ENCODE results near the gene SLC31A1.

The SLC31A1 gene

DNA sequence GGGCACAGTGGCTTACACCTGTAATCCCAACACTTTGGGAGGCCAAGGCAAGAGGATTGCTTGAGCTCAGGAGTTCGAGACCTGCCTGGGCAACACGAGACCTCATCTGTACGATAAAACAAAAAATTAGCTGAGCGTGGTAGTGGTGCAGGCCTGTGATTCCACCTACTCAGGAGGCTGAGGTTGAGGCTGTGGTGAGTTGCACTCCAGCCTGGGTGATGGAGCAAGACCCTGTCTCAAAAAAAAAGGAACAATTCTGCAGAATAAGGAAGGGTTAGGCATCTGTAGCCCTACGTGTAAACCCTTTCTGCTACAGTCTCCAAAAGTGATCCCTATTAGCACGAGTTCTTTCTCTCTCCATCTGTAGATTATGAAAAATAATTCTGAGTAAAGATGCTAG is 34.1 kb downstream of the SLC31A1 start:
- DNase-seq (ENCODE audit: insufficient read length, low spot score) (no peak), FAIRE-seq (no peak)
- no peak for TF ChIP-seq TAF1 (IDR thresholded peaks at IDR 0.05; ENCODE audit: low read depth, low read length)
- TF ChIP-seq POLR2AphosphoS5 (IDR thresholded peaks at IDR 0.05; ENCODE audit: low read depth, low read length): no peak
- TF ChIP-seq POLR2A (IDR thresholded peaks at IDR 0.05; ENCODE audit: low read depth, low read length): no peak
- no peak for TF ChIP-seq POU2F2 (IDR thresholded peaks at IDR 0.05; ENCODE audit: low read depth, low read length)
- TF ChIP-seq PAX5 (IDR thresholded peaks at IDR 0.05; ENCODE audit: insufficient read depth, low read length, severe bottlenecking): no peak
- no peak for TF ChIP-seq SPI1 (IDR thresholded peaks at IDR 0.05; ENCODE audit: low read depth, low read length)

DNA sequence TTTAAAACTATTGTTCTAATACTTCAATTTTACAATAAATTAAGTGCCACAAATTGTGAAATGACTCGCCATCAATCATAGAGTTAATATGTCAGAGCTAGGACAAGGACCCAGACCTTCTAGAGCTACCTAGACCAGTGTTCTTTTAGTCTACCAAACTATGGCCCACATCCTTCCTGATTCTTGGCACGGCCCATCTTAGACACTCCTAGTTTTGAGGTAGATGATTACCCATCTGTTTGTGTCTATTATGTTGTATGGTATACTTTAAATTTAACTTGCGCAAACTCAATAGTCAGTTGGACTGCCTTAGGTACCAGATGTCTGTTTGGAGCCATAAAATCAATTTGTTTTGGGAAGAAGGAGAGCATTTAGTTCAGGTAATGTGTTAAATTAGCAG is 36.5 kb downstream of the SLC31A1 start:
- DNase-seq (ENCODE audit: insufficient read length, low spot score): no peak
- FAIRE-seq: no peak
- TF ChIP-seq POU2F2 (IDR thresholded peaks at IDR 0.05; ENCODE audit: low read depth, low read length) (no peak), PAX5 (IDR thresholded peaks at IDR 0.05; ENCODE audit: insufficient read depth, low read length, severe bottlenecking) (no peak), TAF1 (IDR thresholded peaks at IDR 0.05; ENCODE audit: low read depth, low read length) (no peak), SPI1 (IDR thresholded peaks at IDR 0.05; ENCODE audit: low read depth, low read length) (no peak), POLR2AphosphoS5 (IDR thresholded peaks at IDR 0.05; ENCODE audit: low read depth, low read length) (no peak), POLR2A (IDR thresholded peaks at IDR 0.05; ENCODE audit: low read depth, low read length) (no peak)

DNA sequence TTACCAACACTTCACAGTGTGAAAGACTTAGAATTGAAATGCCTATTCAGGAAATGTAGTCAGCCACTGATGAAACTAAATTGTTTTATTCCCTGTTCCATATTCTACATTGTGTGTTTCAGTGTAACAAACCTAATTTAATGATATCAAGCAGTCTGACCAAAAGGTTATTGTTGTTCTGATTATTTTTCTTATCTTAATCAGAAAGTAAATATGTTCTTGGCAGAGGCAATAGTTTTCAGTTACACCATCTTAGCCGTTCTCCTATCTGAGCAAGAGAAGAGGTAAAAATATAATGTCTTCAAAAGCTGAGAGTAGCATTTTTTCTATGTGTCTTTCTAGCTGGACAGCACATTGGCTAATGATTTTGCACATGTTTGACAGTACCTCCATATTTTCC is 36.9 kb downstream of the SLC31A1 start:
- FAIRE-seq (no peak), DNase-seq (ENCODE audit: insufficient read length, low spot score) (no peak)
- TF ChIP-seq POLR2AphosphoS5 (IDR thresholded peaks at IDR 0.05; ENCODE audit: low read depth, low read length): no peak
- TF ChIP-seq POU2F2 (IDR thresholded peaks at IDR 0.05; ENCODE audit: low read depth, low read length): no peak
- no peak for TF ChIP-seq PAX5 (IDR thresholded peaks at IDR 0.05; ENCODE audit: insufficient read depth, low read length, severe bottlenecking)
- TF ChIP-seq SPI1 (IDR thresholded peaks at IDR 0.05; ENCODE audit: low read depth, low read length): no peak
- TF ChIP-seq TAF1 (IDR thresholded peaks at IDR 0.05; ENCODE audit: low read depth, low read length): no peak
- TF ChIP-seq POLR2A (IDR thresholded peaks at IDR 0.05; ENCODE audit: low read depth, low read length): no peak

DNA sequence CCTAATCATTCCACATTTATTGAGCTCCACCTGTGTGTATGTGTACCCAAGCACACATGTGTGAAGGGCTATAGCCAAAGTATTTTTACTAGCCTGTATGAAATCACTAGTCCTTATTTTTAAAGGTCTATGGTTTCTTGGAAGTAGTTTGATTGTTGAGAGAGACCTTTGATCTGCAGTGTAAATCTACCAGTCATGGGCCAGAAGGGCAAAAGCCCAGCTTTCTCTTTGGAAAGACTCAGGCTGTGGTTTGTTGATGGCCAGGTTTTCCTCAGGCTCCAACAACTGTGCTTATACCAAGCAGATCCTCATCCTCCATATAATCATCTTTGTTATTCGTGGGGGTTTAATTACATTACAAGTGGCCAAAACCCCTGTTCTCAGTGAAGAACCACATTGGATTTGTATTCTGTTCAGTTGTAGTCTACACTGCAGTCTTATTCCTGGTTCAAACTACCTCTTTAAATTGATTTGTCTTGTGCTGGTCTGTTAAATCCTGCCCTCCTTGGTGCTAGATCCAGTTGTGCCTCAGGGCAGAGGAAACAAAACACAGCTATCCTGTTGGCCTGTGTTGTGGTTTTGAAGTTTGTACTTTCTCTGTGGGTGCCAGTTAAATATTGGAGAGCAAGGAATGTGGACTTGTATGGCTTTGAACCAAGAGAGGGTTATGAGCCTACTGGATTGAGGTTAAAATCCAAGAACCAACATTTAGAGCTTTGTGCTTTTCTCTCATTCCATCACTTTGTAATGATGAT is 40.8 kb downstream of the SLC31A1 start:
- DNase-seq (ENCODE audit: insufficient read length, low spot score): no peak
- no peak for FAIRE-seq
- TF ChIP-seq POLR2A (IDR thresholded peaks at IDR 0.05; ENCODE audit: low read depth, low read length) (no peak), SPI1 (IDR thresholded peaks at IDR 0.05; ENCODE audit: low read depth, low read length) (no peak), TAF1 (IDR thresholded peaks at IDR 0.05; ENCODE audit: low read depth, low read length) (no peak), POU2F2 (IDR thresholded peaks at IDR 0.05; ENCODE audit: low read depth, low read length) (no peak)

DNA sequence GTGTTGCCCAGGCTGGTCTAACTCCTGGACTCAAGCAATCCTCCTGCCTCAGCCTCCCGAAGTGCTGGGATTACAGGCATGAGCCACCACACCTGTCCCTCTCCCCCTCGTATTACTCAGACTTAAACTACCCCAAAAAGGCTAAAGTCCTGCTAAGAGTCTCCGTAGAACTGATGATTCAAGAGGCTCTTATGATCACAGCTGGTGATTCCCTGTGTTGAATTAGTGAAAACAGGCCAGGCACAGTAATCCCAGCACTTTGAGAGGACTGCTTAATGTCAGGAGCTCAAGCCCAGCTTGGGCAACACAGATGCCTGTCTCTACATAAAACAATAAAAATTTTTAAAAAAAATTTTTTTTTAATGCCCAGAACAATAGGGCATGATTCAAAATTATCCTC is 44.8 kb downstream of the SLC31A1 start:
- no peak for FAIRE-seq

DNA sequence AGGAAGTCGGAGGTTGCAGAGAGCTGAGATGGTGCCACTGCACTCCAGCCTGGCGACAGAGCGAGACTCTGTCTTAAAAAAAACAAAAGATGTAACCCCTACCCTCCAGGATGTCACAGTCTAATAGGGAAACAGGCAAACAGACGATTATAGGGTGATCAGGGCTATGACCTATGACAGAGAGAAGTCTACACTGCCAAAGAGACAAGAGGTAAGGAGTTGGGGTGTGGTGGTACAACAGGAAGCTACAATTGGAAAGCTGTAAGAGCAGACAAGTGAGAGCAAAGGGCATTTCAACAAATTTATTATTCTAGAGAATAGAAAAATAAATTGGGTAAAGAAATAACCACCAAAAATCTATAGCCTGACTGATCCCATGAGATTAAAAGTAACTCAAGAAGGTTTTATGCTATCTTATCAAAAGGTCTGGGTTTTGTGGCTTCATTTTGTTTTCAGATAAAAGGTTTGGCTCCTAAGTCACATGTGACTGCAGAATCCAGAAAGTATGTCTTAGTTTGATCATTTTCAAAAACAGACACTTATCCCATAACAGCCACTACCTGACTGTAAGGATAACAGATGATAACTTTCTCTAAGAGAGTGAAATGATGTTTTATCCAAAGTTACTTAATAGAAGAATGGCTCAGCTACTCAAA is 46.7 kb downstream of the SLC31A1 start:
- DNase-seq (ENCODE audit: insufficient read length, low spot score) (no peak), FAIRE-seq (no peak)
- TF ChIP-seq TAF1 (IDR thresholded peaks at IDR 0.05; ENCODE audit: low read depth, low read length) (no peak), POU2F2 (IDR thresholded peaks at IDR 0.05; ENCODE audit: low read depth, low read length) (no peak), POLR2AphosphoS5 (IDR thresholded peaks at IDR 0.05; ENCODE audit: low read depth, low read length) (no peak), POLR2A (IDR thresholded peaks at IDR 0.05; ENCODE audit: low read depth, low read length) (no peak), SPI1 (IDR thresholded peaks at IDR 0.05; ENCODE audit: low read depth, low read length) (no peak), PAX5 (IDR thresholded peaks at IDR 0.05; ENCODE audit: insufficient read depth, low read length, severe bottlenecking) (no peak)

More for the DNA sequence above, 44.8 kb downstream of the SLC31A1 start:
- DNase-seq (ENCODE audit: insufficient read length, low spot score): no peak
- TF ChIP-seq POLR2A (IDR thresholded peaks at IDR 0.05; ENCODE audit: low read depth, low read length) (no peak), POLR2AphosphoS5 (IDR thresholded peaks at IDR 0.05; ENCODE audit: low read depth, low read length) (no peak), SPI1 (IDR thresholded peaks at IDR 0.05; ENCODE audit: low read depth, low read length) (no peak), TAF1 (IDR thresholded peaks at IDR 0.05; ENCODE audit: low read depth, low read length) (no peak), POU2F2 (IDR thresholded peaks at IDR 0.05; ENCODE audit: low read depth, low read length) (no peak), PAX5 (IDR thresholded peaks at IDR 0.05; ENCODE audit: insufficient read depth, low read length, severe bottlenecking) (no peak)

DNA sequence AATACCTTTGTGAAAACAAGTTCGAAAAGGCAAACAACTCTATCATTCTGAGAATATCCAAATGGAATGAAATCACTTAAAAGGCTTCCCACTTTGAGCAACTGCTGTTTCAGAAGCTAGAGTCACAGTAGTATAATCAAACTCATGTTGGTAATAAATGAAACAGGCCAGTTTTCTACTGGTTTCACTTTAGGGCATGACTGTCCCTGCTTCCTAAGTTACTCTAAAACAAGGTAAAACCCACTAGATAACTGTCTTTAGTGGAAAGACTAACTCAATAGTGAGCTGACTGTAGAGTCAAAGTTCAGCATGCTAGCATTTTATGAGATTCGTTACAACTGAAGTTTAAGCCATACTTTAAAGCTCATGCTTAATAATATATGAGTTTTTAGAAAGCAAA is 48.0 kb downstream of the SLC31A1 start:
- FAIRE-seq (no peak), DNase-seq (ENCODE audit: insufficient read length, low spot score) (no peak)
- TF ChIP-seq POLR2A (IDR thresholded peaks at IDR 0.05; ENCODE audit: low read depth, low read length): no peak
- TF ChIP-seq SPI1 (IDR thresholded peaks at IDR 0.05; ENCODE audit: low read depth, low read length): no peak
- TF ChIP-seq PAX5 (IDR thresholded peaks at IDR 0.05; ENCODE audit: insufficient read depth, low read length, severe bottlenecking): no peak
- TF ChIP-seq POU2F2 (IDR thresholded peaks at IDR 0.05; ENCODE audit: low read depth, low read length): no peak
- TF ChIP-seq POLR2AphosphoS5 (IDR thresholded peaks at IDR 0.05; ENCODE audit: low read depth, low read length): no peak
- no peak for TF ChIP-seq TAF1 (IDR thresholded peaks at IDR 0.05; ENCODE audit: low read depth, low read length)

DNA sequence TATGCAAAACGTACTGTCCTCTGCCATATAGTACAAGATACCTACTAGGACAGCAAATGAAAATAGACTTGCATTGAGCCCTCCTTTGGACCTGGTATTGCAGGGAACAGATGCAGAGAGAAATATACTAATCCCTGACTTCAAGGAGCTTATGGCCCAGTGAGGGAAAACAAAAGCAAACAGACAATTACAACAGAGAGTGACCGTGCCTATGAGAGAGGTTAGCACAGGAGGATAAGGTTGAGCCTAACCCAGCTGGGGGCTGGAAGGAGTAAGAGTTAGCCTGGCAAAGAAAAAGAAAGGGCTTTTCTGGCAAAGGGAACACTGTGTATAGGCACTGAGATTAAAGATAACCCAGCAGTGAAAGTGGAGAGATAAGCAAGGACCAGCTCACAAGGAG is 48.5 kb downstream of the SLC31A1 start:
- TF ChIP-seq POU2F2 (IDR thresholded peaks at IDR 0.05; ENCODE audit: low read depth, low read length) (no peak), SPI1 (IDR thresholded peaks at IDR 0.05; ENCODE audit: low read depth, low read length) (no peak)
- no peak for FAIRE-seq
- DNase-seq (ENCODE audit: insufficient read length, low spot score): no peak

DNA sequence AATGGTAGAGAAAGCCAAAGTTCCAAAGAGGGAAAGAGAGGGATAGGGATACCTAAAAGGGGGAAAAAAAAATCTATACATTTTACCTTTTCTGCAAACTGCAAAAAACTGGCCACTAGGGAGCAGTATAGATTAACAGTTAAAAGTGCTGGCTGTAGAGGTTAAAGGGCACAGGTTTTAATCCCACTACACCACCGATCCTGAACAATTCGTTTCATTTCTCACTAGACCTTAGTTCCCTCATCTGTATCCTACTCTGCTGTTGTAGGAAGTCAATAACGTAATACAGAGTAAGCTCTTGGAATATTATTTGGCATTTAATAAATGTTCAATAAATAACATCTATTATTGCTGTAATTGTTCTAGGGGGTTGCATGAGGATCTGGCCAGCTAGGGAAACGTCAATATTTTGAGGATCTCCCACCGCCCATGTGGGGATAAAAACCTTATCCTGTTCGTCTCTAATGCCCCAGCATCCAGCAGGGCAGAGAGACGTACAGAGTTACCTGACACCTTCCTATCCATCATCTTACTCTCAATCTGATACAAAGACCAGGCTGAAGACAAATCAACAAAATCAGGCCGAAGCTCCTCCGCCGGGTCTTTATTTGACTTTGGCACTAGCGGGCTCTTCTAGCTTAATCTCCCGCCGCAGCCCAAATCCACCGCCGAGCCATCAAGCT is 53.3 kb downstream of the SLC31A1 start:
- TF ChIP-seq POU2F2 (IDR thresholded peaks at IDR 0.05; ENCODE audit: low read depth, low read length): no peak
- TF ChIP-seq TAF1 (IDR thresholded peaks at IDR 0.05; ENCODE audit: low read depth, low read length): no peak
- TF ChIP-seq POLR2A (IDR thresholded peaks at IDR 0.05; ENCODE audit: low read depth, low read length): no peak
- no peak for TF ChIP-seq PAX5 (IDR thresholded peaks at IDR 0.05; ENCODE audit: insufficient read depth, low read length, severe bottlenecking)
- TF ChIP-seq SPI1 (IDR thresholded peaks at IDR 0.05; ENCODE audit: low read depth, low read length): no peak
- no peak for TF ChIP-seq POLR2AphosphoS5 (IDR thresholded peaks at IDR 0.05; ENCODE audit: low read depth, low read length)
- DNase-seq (ENCODE audit: insufficient read length, low spot score): no peak

More for the DNA sequence above, 53.3 kb downstream of the SLC31A1 start:
- FAIRE-seq: peak; percentile 58

Data from GM12891 (cell line).